Omental fat pad (tissue), 4 donors: ENCODE results near the gene RAB1A. TPM values are rescaled to one million over a fixed set of nuclear protein-coding genes. Genes with fewer than 3 reads are reported as not detected.

ENCODE experiments used
- ATAC-seq: fragments of 150-250 bp; one replicate; pipeline ENCODE4 v1.9.1; 2016; ENCODE audit warnings: mild to moderate bottlenecking, moderate library complexity; ENCODE audit not compliant: low FRiP score
- DNase-seq: peaks from one replicate; pipeline ENCODE4 v3.0.0-alpha.2; 2019; ENCODE audit warnings: low spot score
- CTCF ChIP-seq, 3 donors: fragments of 450-650 bp; IDR thresholded peaks; one replicate each; pipeline ENCODE4 v1.5.1; 2016 to 2017; ENCODE audit warnings: antibody characterized with exemption in 3 of 3, mild to moderate bottlenecking in 3 of 3, moderate library complexity in 2 of 3
- total RNA-seq, 4 donors: library from RNA; depleted of rRNA; stranded (reverse); fragments of >200 nt; gene quantifications; one replicate each; pipeline ENCODE4 v1.1.0, GENCODE V29; 2016

Gene RAB1A
- total RNA-seq, 4 donors from 2014 or later: 100 to 177 (median 113) TPM

GRCh38 chr2:65075176-65075575 is 54.7 kb downstream of the RAB1A start:
- ATAC-seq: no peak

GRCh38 chr2:65073879-65074565 is 55.9 kb downstream of the RAB1A start:
- no peak for TF ChIP-seq CTCF (IDR thresholded peaks at IDR 0.05)
- ATAC-seq: no peak
- no peak for DNase-seq

More at GRCh38 chr2:65075176-65075575, 54.7 kb downstream of the RAB1A start:
- no peak for TF ChIP-seq CTCF (IDR thresholded peaks at IDR 0.05)
- DNase-seq: no peak

GRCh38 chr2:65072181-65072970 is 57.5 kb downstream of the RAB1A start:
- DNase-seq (no peak), ATAC-seq (no peak)
- no peak for TF ChIP-seq CTCF (IDR thresholded peaks at IDR 0.05)

GRCh38 chr2:65071499-65072180 is 58.3 kb downstream of the RAB1A start:
- ATAC-seq: no peak
- DNase-seq: no peak
- no peak for TF ChIP-seq CTCF (IDR thresholded peaks at IDR 0.05)

- DNase-seq: no peak
- TF ChIP-seq CTCF (IDR thresholded peaks at IDR 0.05): no peak
- no peak for ATAC-seq
Observed at GRCh38 chr2:65070856-65071255, 59.0 kb downstream of the RAB1A start.

- ATAC-seq (peak; percentile 43), DNase-seq (no peak)
- no peak for TF ChIP-seq CTCF (IDR thresholded peaks at IDR 0.05)
Observed at GRCh38 chr2:65070172-65070830, 59.6 kb downstream of the RAB1A start.
